Measurements from ENCODE around the gene ANO3. TPM values are rescaled to one million over a fixed set of nuclear protein-coding genes. Genes with fewer than 3 reads are reported as not detected.

Gene ANO3
- total and polyA plus RNA-seq, 2 donors (not counting 3 experiments of a cell fraction or from before 2014, with no cell fraction given), result not detected

- DNase-seq (ENCODE audit: low read depth, low spot score) (no peak), FAIRE-seq (no peak)
- H3K27ac ChIP-seq (ENCODE audit: insufficient read depth, low read depth, low read length), result no peak overlapping the region
- no peaks in the 10 kb centered on the region for H3K36me3 ChIP-seq (ENCODE audit: control insufficient read depth in 2 of 2, extremely low read depth in 1 of 2, insufficient read depth in 2 of 2, low read length in 2 of 2)
- H3K4me3 ChIP-seq (replicated peaks in 1 of 3; ENCODE audit: insufficient read depth in 1 of 3, low read depth in 1 of 3, low read length in 3 of 3), result no peak overlapping the region
- ChIA-PET CTCF (interaction anchor here (1.4 to 2.4 kb wide), 2 partner anchors 40 to 829 kb away, joined by 3 to 8 read pairs; no protein-coding TSS in a partner anchor), POLR2A (no interaction called here)
- no peaks in the 10 kb centered on the region for H3K4me1 ChIP-seq (ENCODE audit: control insufficient read depth, extremely low read depth, insufficient read depth, low read length)
- no peaks in the 10 kb centered on the region for H4K20me1 ChIP-seq (replicated peaks; ENCODE audit: control insufficient read depth, extremely low read depth, insufficient read depth, low read length)
- H3K9me1 ChIP-seq (replicated peaks; ENCODE audit: control insufficient read depth, extremely low read depth, insufficient read depth, low read length), result no peaks in the 10 kb centered on the region
- dilution Hi-C loops (cut with MboI; ENCODE audit: extremely low pct_ligation_motif_present, low sequenced_read_pairs), result no loop called here
- no peaks in the 10 kb centered on the region for H3K9me3 ChIP-seq (replicated peaks; ENCODE audit: control insufficient read depth, insufficient read depth, low read length)
- no TSS peak for BruUV-seq (replicated peaks)
- no peaks in the 10 kb centered on the region for H3K79me2 ChIP-seq (ENCODE audit: control insufficient read depth, insufficient read depth, low read length)
- H3K27me3 ChIP-seq (ENCODE audit: control insufficient read depth in 2 of 2, insufficient read depth in 2 of 2, low read length in 2 of 2), result no peaks in the 10 kb centered on the region
- H3K4me2 ChIP-seq (ENCODE audit: insufficient read depth, low read length), result no peak overlapping the region
- H2AFZ ChIP-seq (ENCODE audit: low read depth, low read length), result no peak overlapping the region
- TF ChIP-seq MAX (IDR thresholded peaks at IDR 0.05; ENCODE audit: insufficient read depth, insufficient read length), result no peak
- no peak for TF ChIP-seq POLR2AphosphoS5 (IDR thresholded peaks at IDR 0.05; ENCODE audit: insufficient read depth, low read depth, low read length)
- TF ChIP-seq EZH2 (IDR thresholded peaks at IDR 0.05; ENCODE audit: borderline replicate concordance, low read depth, low read length, severe bottlenecking), result no peak
- no peak for TF ChIP-seq JUN (IDR thresholded peaks at IDR 0.05; ENCODE audit: borderline replicate concordance, insufficient read depth, insufficient read length, low read depth)
- no peak for TF ChIP-seq GATA2 (IDR thresholded peaks at IDR 0.05; ENCODE audit: insufficient read depth, insufficient read length, low read depth, low read length)
- intact Hi-C loops (cut with micrococcal nuclease), result no loop called here
- no peak overlapping the region for H3K9ac ChIP-seq (replicated peaks; ENCODE audit: extremely low read depth, insufficient read depth, low read length)
Observed at GRCh38 chr11:26324270-26324669, 7.7 kb upstream of the ANO3 start.

GRCh38 chr11:26326793-26327400, 5.0 kb upstream of the ANO3 start:
- FAIRE-seq (no peak), DNase-seq (ENCODE audit: low read depth, low spot score) (no peak)
- Histone ChIP-seq H3K9me1 (replicated peaks; ENCODE audit: control insufficient read depth, extremely low read depth, insufficient read depth, low read length) (no peaks in the 10 kb centered on the region), H3K4me3 (replicated peaks in 1 of 3; ENCODE audit: insufficient read depth in 1 of 3, low read depth in 1 of 3, low read length in 3 of 3) (no peak overlapping the region), H3K9ac (replicated peaks; ENCODE audit: extremely low read depth, insufficient read depth, low read length) (no peak overlapping the region), H3K27ac (ENCODE audit: insufficient read depth, low read depth, low read length) (no peak overlapping the region), H3K9me3 (replicated peaks; ENCODE audit: control insufficient read depth, insufficient read depth, low read length) (no peaks in the 10 kb centered on the region), H3K79me2 (ENCODE audit: control insufficient read depth, insufficient read depth, low read length) (no peaks in the 10 kb centered on the region), H4K20me1 (replicated peaks; ENCODE audit: control insufficient read depth, extremely low read depth, insufficient read depth, low read length) (no peaks in the 10 kb centered on the region), H3K27me3 (ENCODE audit: control insufficient read depth in 2 of 2, insufficient read depth in 2 of 2, low read length in 2 of 2) (peaks cover 0 to 2% of the 10 kb centered on the region in 2 experiments), H2AFZ (ENCODE audit: low read depth, low read length) (no peak overlapping the region), H3K4me2 (ENCODE audit: insufficient read depth, low read length) (no peak overlapping the region), H3K36me3 (ENCODE audit: control insufficient read depth in 2 of 2, extremely low read depth in 1 of 2, insufficient read depth in 2 of 2, low read length in 2 of 2) (no peaks in the 10 kb centered on the region), H3K4me1 (ENCODE audit: control insufficient read depth, extremely low read depth, insufficient read depth, low read length) (no peaks in the 10 kb centered on the region)
- ChIA-PET CTCF (no interaction called here), POLR2A (no interaction called here)
- BruUV-seq (replicated peaks), result no TSS peak
- intact Hi-C loops (cut with micrococcal nuclease) (no loop called here), dilution Hi-C loops (cut with MboI; ENCODE audit: extremely low pct_ligation_motif_present, low sequenced_read_pairs) (no loop called here)
- TF ChIP-seq GATA2 (IDR thresholded peaks at IDR 0.05; ENCODE audit: insufficient read depth, insufficient read length, low read depth, low read length) (no peak), MAX (IDR thresholded peaks at IDR 0.05; ENCODE audit: insufficient read depth, insufficient read length) (no peak), MYC (IDR thresholded peaks at IDR 0.05; ENCODE audit: low read depth, low read length) (no peak), POLR2A (IDR thresholded peaks at IDR 0.05; ENCODE audit: low read depth, low read length) (no peak), POLR2AphosphoS5 (IDR thresholded peaks at IDR 0.05; ENCODE audit: insufficient read depth, low read depth, low read length) (no peak), FOS (IDR thresholded peaks at IDR 0.05; ENCODE audit: borderline replicate concordance, insufficient read depth, low read length) (no peak), EZH2 (IDR thresholded peaks at IDR 0.05; ENCODE audit: borderline replicate concordance, low read depth, low read length, severe bottlenecking) (no peak), JUN (IDR thresholded peaks at IDR 0.05; ENCODE audit: borderline replicate concordance, insufficient read depth, insufficient read length, low read depth) (no peak)
- TF ChIP-seq, protein P1, sequence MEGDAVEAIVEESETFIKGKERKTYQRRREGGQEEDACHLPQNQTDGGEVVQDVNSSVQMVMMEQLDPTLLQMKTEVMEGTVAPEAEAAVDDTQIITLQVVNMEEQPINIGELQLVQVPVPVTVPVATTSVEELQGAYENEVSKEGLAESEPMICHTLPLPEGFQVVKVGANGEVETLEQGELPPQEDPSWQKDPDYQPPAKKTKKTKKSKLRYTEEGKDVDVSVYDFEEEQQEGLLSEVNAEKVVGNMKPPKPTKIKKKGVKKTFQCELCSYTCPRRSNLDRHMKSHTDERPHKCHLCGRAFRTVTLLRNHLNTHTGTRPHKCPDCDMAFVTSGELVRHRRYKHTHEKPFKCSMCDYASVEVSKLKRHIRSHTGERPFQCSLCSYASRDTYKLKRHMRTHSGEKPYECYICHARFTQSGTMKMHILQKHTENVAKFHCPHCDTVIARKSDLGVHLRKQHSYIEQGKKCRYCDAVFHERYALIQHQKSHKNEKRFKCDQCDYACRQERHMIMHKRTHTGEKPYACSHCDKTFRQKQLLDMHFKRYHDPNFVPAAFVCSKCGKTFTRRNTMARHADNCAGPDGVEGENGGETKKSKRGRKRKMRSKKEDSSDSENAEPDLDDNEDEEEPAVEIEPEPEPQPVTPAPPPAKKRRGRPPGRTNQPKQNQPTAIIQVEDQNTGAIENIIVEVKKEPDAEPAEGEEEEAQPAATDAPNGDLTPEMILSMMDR (IDR thresholded peaks at IDR 0.05; ENCODE audit: extremely low read depth in 1 of 2, insufficient read depth in 1 of 2, low read depth in 1 of 2, low read length in 2 of 2), result no peak

Data from endothelial cell of umbilical vein (primary cell).